IMR-90 (cell line): ENCODE measurements around the gene RNF213. TPM values are rescaled to one million over a fixed set of nuclear protein-coding genes. Genes with fewer than 3 reads are reported as not detected.

Experiments
- ATAC-seq: fragments of 200-7000 bp; cut with Tn5 transposase; 2 replicates; pipeline ENCODE4 v1.9.1; 2020; ENCODE audit warnings: low read depth, mild to moderate bottlenecking, moderate library complexity
- BruUV-seq: library from RNA; stranded (reverse); fragments of 400-500 nt; replicated peaks from 2 replicates; lab custom pipeline; 2021; lab: Mats Ljungman, UMichigan
- CTCF ChIA-PET: fragments of 300-600 bp; formaldehyde crosslinking; extraction: SDS; loops from one replicate; lab custom pipeline; 2021; ENCODE audit warnings: antibody characterized with exemption; lab: Yijun Ruan, JAX
- POLR2A ChIA-PET: fragments of 300-600 bp; sonication (Branson Sonifier 250); formaldehyde crosslinking; loops from one replicate; lab custom pipeline; 2022; ENCODE audit warnings: antibody characterized with exemption; ENCODE audit not compliant: unreplicated experiment; lab: Charles Lee
- DNase-seq: peaks from one replicate; pipeline ENCODE4 v3.0.0; 2013
- H2AFZ ChIP-seq: replicated peaks from 2 replicates; pipeline ENCODE3; 2013; ENCODE audit warnings: low read length, mild to moderate bottlenecking; ENCODE audit not compliant: poor library complexity
- H2AK5ac ChIP-seq: 2 replicates; pipeline ENCODE4 v1.6.1; 2013; ENCODE audit warnings: low read depth, low read length, inconsistent platforms
- H2AK9ac ChIP-seq: replicated peaks from 2 replicates; pipeline ENCODE3; 2013; ENCODE audit warnings: mild to moderate bottlenecking, low read depth, low read length, moderate library complexity; ENCODE audit not compliant: poor library complexity
- H2BK120ac ChIP-seq: 2 replicates; pipeline ENCODE4 v1.6.1; 2013; ENCODE audit warnings: low read depth, low read length, inconsistent platforms
- H2BK15ac ChIP-seq: 3 replicates; pipeline ENCODE4 v1.6.1; 2013; ENCODE audit warnings: low read depth, low read length, inconsistent platforms
- H2BK20ac ChIP-seq: 2 replicates; pipeline ENCODE4 v1.6.1; 2013; ENCODE audit warnings: low read depth, mild to moderate bottlenecking, inconsistent platforms, low read length, moderate library complexity
- H2BK5ac ChIP-seq: 2 replicates; pipeline ENCODE4 v1.6.1; 2013; ENCODE audit warnings: mild to moderate bottlenecking, low read depth, low read length, inconsistent platforms; ENCODE audit not compliant: poor library complexity, severe bottlenecking
- H3K14ac ChIP-seq: replicated peaks from 2 replicates; pipeline ENCODE4 v1.6.1; 2013; ENCODE audit warnings: low read depth, low read length, inconsistent platforms
- H3K18ac ChIP-seq: 2 replicates; pipeline ENCODE4 v1.6.1; 2013; ENCODE audit warnings: low read depth, low read length, control low read depth
- H3K23ac ChIP-seq: 2 replicates; pipeline ENCODE4 v1.6.1; 2013; ENCODE audit warnings: low read depth, low read length, inconsistent platforms
- H3K27ac ChIP-seq: 2 replicates; pipeline ENCODE4 v1.5.1; 2013; ENCODE audit warnings: mild to moderate bottlenecking, control low read depth, low read length; ENCODE audit not compliant: insufficient read depth
- H3K27me3 ChIP-seq: 2 replicates; pipeline ENCODE4 v1.6.1; 2013; ENCODE audit warnings: low read length; ENCODE audit not compliant: control insufficient read depth, insufficient read depth
- H3K36me3 ChIP-seq: 2 replicates; pipeline ENCODE4 v1.6.1; 2013; ENCODE audit warnings: low read length, mixed read lengths; ENCODE audit not compliant: control insufficient read depth, insufficient read depth
- H3K4ac ChIP-seq: 2 replicates; pipeline ENCODE4 v1.6.1; 2013; ENCODE audit warnings: low read depth, low read length, inconsistent platforms
- H3K4me1 ChIP-seq: 2 replicates; pipeline ENCODE4 v1.6.1; 2013; ENCODE audit warnings: low read length, mixed read lengths; ENCODE audit not compliant: control insufficient read depth, insufficient read depth
- H3K4me2 ChIP-seq: 2 replicates; pipeline ENCODE4 v1.6.1; 2013; ENCODE audit warnings: low read depth, mild to moderate bottlenecking, control low read depth, low read length, moderate library complexity
- H3K4me3 ChIP-seq: 2 replicates; pipeline ENCODE4 v1.5.1; 2013; ENCODE audit warnings: low read depth, mild to moderate bottlenecking, control low read depth, low read length, moderate library complexity; ENCODE audit not compliant: insufficient read depth
- H3K56ac ChIP-seq: 2 replicates; pipeline ENCODE4 v1.6.1; 2013; ENCODE audit warnings: low read length, inconsistent platforms; ENCODE audit not compliant: insufficient read depth; ENCODE audit errors: extremely low read depth
- H3K79me1 ChIP-seq, 2 experiments: 2 replicates each; pipeline ENCODE4 v1.6.1; 2013; ENCODE audit warnings: low read length in 2 of 2, inconsistent platforms in 1 of 2, low read depth in 1 of 2
- H3K9ac ChIP-seq: 2 replicates; pipeline ENCODE4 v1.6.1; 2013; ENCODE audit warnings: low read depth, low read length, control low read depth
- H3K9me1 ChIP-seq: 2 replicates; pipeline ENCODE4 v1.6.1; 2013; ENCODE audit warnings: low read length, inconsistent platforms; ENCODE audit not compliant: insufficient read depth
- H3K9me3 ChIP-seq: 2 replicates; pipeline ENCODE4 v1.6.1; 2013; ENCODE audit warnings: low read length; ENCODE audit not compliant: control insufficient read depth, insufficient read depth
- H4K20me1 ChIP-seq: 2 replicates; pipeline ENCODE4 v1.6.1; 2013; ENCODE audit warnings: low read length, inconsistent platforms; ENCODE audit not compliant: insufficient read depth
- H4K5ac ChIP-seq: 2 replicates; pipeline ENCODE4 v1.6.1; 2013; ENCODE audit warnings: mild to moderate bottlenecking, low read depth, low read length, control low read depth
- H4K8ac ChIP-seq, 2 experiments: 2 replicates each; pipeline ENCODE4 v1.6.1; 2013; ENCODE audit warnings: low read depth in 2 of 2, low read length in 2 of 2, control low read depth in 1 of 2, inconsistent platforms in 1 of 2
- H4K91ac ChIP-seq: 2 replicates; pipeline ENCODE4 v1.6.1; 2013; ENCODE audit warnings: low read depth, low read length, inconsistent platforms; ENCODE audit not compliant: insufficient read depth
- CHD1 ChIP-seq: IDR thresholded peaks from 2 replicates; pipeline ENCODE4 v1.6.1; 2012; ENCODE audit warnings: low read depth, low read length, improper control_type of control experiment
- FOS ChIP-seq: fragments of 150-350 bp; IDR thresholded peaks from 2 replicates; pipeline ENCODE4 v1.6.1; 2016; ENCODE audit warnings: low read depth, low read length
- MAFK ChIP-seq: IDR thresholded peaks from 2 replicates; pipeline ENCODE4 v1.6.1; 2012; ENCODE audit warnings: low read depth, low read length, improper control_type of control experiment
- NFE2L2 ChIP-seq: fragments of 150-350 bp; IDR thresholded peaks from 2 replicates; pipeline ENCODE4 v1.6.1; 2016; ENCODE audit warnings: low read depth, mild to moderate bottlenecking, low read length
- RCOR1 ChIP-seq: IDR thresholded peaks from 2 replicates; pipeline ENCODE4 v1.6.1; 2012; ENCODE audit warnings: mild to moderate bottlenecking, low read length, improper control_type of control experiment; ENCODE audit not compliant: insufficient replicate concordance
- WGBS, 2 experiments: methylation state at CpG; one replicate each; pipeline versions ENCODE4 v1.1.5 to v1.1.7; 2013; ENCODE audit warnings: missing lambda C conversion rate in 2 of 2; ENCODE audit not compliant: insufficient read length in 1 of 2; ENCODE audit errors: extremely low coverage in 2 of 2; 5-methylcytosine and 5-hydroxymethylcytosine counted together
- dilution Hi-C: fragments of 300-500 bp; cut with HindIII; formaldehyde crosslinking; loops from one replicate; pipeline ENCODE4 v1.14.3; 2018; ENCODE audit warnings: low sequenced_read_pairs; ENCODE audit not compliant: unreplicated experiment
- in situ Hi-C: fragments of 300-500 bp; cut with MboI; formaldehyde crosslinking; loops from 3 replicates; pipeline ENCODE4 v1.14.3; 2019; ENCODE audit warnings: low sequenced_read_pairs, inconsistent platforms, mixed read lengths
- intact Hi-C: fragments of 100-400 bp; cut with micrococcal nuclease; formaldehyde crosslinking; loops from 2 replicates; pipeline ENCODE4 v1.10.0; 2022
- polyA plus RNA-seq, 3 experiments: library from polyadenylated mRNA; depleted of rRNA; stranded (reverse); fragments of >200 nt; gene quantifications; 2 replicates each; pipeline ENCODE4 v1.2.3, GENCODE V29; 2012; ENCODE audit warnings: low replicate concordance in 1 of 3
- total RNA-seq: library from RNA; depleted of rRNA; stranded (reverse); fragments of >200 nt; gene quantifications from 2 replicates; pipeline ENCODE4 v1.2.3, GENCODE V29; 2012

Gene RNF213
- total and polyA plus RNA-seq, 2 of the 4 experiments (the other 2 are of a cell fraction), result 23.4 to 36.0 TPM

DNA sequence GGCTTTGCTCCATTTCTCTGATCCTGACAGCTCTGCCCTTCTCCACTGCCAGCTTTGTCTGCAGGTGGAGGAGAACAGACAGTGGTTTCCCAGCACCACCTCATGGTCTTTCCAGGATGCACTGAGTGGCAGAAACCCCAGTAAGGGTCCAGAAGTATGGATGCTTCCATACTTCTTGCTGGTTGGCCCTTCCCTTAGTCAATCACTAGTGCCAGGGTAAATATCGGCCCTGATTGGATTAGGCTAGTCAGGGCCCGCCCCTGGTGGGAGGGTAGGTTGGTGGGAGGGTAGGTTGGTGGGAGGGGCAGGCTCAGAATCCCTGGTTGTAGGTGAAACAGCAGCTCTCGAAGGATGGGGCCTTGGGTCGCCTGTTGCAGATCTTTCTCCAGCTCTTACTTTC is 10.2 kb downstream of the RNF213 start:
- CTCF ChIA-PET, result no interaction called here
- no TSS peak for BruUV-seq

More for the DNA sequence above, 10.2 kb downstream of the RNF213 start:
- Histone ChIP-seq H3K27ac (no peak overlapping the region), H3K4ac (no peak overlapping the region), H2BK20ac (no peak overlapping the region), H3K23ac (no peak overlapping the region), H3K4me1 (no peaks in the 10 kb centered on the region), H3K4me3 (no peak overlapping the region), H2BK120ac (no peak overlapping the region), H3K4me2 (no peak overlapping the region), H3K14ac (no peak overlapping the region), H3K18ac (no peak overlapping the region), H2AK9ac (no peak overlapping the region), H2BK5ac (no peak overlapping the region), H3K9ac (no peak overlapping the region), H3K36me3 (peaks cover 44% of the 10 kb centered on the region), H2AK5ac (no peak overlapping the region), H2AFZ (no peak overlapping the region), H3K9me1 (peaks cover 13% of the 10 kb centered on the region), H4K5ac (no peak overlapping the region), H2BK15ac (no peak overlapping the region), H3K9me3 (no peaks in the 10 kb centered on the region), H4K20me1 (peaks cover 16% of the 10 kb centered on the region; the same call in 1 of the 2 replicates), H3K79me1 (peaks cover 10 to 47% of the 10 kb centered on the region in 2 experiments), H3K27me3 (no peaks in the 10 kb centered on the region), H4K91ac (no peak overlapping the region), H4K8ac (no peak overlapping the region; a peak in 1 of 4 replicates), H3K56ac (no peak overlapping the region)
- no CpG with 5 or more reads among the region's 4 CpGs for WGBS, 2 experiments
- POLR2A ChIA-PET, result no interaction called here
- intact Hi-C loops (no loop called here), in situ Hi-C loops (no loop called here), dilution Hi-C loops (no loop called here)
- TF ChIP-seq NFE2L2, result no peak
- no peak for TF ChIP-seq CHD1
- no peak for TF ChIP-seq MAFK
- no peak for TF ChIP-seq RCOR1
- TF ChIP-seq FOS, result no peak
- ATAC-seq, result peak; percentile 85
- no peak for DNase-seq
